HTERT RPE-1 (cell line): Measurements from ENCODE around the gene ANKRD42.

ENCODE experiments used
- in situ Hi-C: fragments of 300-500 bp; cut with MboI; formaldehyde crosslinking; loops from 4 replicates; pipeline ENCODE4 v1.14.3; 2020; ENCODE audit warnings: low sequenced_read_pairs

ANKRD42 gene

DNA sequence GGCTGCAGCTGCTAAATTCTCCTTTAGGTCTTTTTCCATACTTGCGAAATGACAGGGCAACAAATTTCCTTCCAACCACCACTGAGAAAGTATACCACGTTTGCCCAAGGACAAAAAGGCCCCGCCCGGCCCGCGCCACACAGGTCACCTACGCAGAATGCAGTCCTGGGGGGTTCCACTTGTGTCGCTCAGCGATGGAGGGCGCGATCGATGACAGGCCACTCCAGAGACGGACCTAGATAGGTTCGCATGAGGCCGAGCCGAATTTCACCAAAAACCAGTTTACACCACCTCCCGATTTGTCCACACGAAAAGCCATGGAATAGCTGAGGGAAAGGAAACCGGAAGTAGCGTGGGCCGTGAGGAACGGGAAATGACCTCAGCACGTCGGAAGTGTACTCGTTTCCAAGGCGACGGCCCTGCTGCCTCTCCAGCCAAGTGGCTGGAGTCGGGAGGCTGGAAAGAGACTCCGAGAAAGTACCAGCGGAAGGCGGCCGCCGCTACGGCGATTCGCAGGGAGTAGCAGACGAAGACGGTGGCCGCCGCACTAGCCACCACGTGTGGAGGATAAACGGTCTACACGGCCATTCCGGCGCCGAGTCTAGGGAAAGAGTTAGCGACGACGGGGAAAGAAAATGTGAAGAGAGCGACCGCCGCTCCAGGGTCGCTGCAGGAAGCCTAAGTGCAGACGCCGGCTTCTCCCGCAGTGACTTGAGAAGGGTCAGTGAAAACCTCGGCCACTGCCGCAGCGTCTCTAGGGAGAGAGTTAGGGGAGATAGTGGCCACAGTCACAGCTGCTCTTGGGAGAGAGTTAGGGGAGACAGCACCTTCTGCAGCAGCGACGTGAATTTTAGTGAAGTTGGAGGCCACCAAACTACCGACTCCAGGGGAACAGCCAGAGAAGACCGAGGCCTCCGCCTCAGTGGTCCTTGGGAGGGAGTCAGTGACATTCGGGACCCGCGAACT lies at the start of gene ANKRD42:
Gene ANKRD42 (plus strand): TSS at position 398 of the 966 bp plus-strand sequence. CDS start 959 bp downstream, outside the sequence.
- in situ Hi-C loops = no loop called here

DNA sequence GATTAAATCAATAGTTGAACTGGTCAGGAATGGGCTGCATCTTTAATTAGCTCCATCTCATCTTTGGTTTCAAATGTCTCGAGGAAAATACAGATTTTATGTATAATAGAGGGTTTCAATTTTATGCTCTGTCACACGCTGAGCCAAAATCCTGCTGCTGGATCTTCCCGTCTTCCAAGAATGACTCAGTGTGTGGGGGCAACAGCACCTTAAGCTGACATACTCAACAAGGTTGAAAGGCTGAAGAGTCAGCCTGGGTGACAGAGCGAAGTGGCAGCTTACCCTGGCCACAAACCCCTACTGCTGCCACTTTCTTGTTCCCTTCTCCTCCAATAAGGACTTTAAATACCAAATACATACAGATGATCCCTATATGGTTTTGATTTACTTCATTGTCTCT lies 45.6 kb upstream of the ANKRD42 start:
- in situ Hi-C loops = no loop called here

DNA sequence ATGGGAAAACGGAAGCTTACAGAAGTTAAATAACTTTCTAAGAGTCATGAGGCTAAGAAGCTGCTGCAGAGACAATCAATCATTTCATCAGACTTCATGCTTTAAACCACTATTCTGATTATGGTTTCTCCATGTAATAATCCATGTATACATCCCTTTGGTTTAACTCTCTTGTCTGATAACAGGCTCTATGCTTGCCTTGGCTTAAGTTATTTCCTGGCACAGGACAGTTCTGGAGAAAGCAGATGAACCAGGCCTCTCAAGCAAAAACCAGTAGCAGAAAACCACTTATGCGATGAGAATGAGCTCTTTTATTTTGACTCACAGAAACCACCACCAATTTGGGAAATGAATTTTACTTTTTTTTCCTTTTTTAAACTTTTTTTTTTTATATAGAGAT lies 43.1 kb upstream of the ANKRD42 start:
- in situ Hi-C loops = no loop called here

DNA sequence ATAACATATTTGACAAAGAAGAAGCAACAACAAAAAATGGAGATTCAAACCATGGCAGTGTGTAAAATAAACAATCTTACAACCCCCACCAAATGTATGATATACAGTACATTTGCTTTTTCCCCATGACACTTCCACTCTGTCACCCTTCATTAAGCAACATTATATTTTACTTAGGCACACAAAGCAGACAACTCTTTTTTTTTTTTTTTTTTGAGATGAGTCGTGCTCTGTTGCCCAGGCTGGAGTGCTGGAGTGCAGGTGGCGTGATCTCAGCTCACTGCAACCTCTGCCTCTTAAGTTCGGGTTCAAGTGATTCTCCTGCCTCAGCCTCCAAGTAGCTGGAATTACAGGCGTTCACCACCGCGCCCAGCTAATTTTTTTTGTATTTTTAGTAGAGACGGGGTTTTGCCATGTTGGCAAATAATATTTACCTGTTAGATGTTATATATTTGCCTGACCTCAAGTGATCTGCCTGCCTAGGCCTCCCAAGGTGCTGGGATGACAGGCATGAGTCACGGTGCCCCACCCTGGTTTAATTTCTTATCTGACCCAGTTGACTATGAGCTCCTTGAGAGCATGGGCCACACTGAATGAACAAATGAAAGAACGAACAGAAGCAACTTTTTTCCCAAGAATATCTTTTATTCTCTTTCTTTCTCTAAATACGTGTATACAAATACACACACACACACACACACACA lies 42.1 kb upstream of the ANKRD42 start:
- in situ Hi-C loops = no loop called here

DNA sequence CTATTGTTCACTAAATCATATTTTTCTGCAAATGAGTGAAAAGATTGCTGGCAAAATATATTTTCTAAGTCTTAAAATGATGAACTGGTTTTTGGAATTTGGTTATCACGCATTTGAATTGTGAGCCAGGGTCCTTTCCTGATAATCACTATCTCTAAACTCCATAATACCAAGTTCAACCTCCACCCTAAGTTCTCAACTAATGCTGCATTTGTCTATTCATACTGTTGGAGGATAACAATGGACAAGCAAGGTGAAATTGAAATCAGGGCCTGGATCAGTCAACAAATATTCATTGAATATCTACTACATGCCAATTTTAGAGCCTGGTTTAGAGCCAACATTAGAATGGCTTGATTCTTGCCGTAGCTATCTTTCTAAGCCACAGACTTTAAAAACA lies 41.2 kb upstream of the ANKRD42 start:
- in situ Hi-C loops = no loop called here

DNA sequence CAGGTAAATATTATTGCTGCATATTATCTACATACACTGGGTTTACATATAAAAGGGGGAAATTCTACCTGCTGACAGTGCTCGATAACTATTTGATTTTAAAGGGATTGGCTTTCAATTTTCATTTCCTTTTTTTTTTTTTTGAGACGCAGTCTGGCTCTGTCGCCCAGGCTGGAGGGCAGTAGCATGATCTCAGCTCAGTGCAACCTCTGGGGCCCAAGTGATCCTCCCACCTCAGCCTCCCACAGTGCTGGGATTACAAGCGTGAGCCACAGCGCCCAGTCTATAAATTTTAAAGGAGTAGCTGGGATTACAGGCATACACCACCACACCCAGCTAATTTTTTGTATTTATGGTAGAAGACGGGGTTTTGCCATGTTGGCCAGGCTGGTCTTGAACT lies 39.7 kb upstream of the ANKRD42 start:
- in situ Hi-C loops = no loop called here

DNA sequence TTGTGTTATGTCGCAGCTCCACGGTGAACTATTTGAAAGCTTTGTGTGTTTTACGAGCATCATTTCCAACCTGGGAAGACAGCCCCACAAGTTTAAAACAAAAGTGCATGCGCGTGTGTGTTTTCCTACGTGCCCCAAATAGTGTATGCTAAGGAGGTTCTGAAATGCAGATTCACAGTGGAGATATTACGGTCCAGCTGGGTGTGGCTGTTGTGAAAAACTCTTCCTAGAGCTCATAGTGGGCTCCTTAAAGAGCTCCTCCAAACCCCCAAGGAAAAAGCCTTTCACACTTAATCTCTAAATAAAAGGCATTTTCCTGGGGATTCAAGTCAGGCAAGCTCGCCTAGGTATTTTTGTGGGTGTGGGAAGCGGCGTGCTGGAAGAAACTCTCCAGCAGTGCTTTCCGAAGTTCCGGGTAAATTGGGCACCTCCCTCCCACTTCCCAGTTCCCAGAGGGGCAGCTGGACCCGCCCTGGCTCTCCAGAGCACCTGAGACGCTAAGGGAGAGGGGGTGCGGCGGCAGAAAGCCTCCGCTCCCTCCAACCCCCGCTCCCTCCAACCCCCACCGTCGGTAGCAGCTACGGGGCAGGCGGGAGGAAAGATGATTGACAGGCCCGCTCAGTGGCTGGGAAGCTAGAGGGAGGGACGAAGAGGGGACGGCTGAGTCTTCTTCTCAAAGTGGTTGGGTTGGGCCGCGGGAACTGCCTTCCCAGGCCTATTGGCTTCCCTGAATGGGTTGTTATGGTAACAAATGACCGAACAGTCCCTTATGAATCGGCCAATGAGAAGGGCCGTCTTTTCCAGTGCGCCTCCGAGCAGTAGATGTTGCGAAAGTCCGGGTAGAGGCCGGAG lies 37.1 kb upstream of the ANKRD42 start:
- in situ Hi-C loops = no loop called here

DNA sequence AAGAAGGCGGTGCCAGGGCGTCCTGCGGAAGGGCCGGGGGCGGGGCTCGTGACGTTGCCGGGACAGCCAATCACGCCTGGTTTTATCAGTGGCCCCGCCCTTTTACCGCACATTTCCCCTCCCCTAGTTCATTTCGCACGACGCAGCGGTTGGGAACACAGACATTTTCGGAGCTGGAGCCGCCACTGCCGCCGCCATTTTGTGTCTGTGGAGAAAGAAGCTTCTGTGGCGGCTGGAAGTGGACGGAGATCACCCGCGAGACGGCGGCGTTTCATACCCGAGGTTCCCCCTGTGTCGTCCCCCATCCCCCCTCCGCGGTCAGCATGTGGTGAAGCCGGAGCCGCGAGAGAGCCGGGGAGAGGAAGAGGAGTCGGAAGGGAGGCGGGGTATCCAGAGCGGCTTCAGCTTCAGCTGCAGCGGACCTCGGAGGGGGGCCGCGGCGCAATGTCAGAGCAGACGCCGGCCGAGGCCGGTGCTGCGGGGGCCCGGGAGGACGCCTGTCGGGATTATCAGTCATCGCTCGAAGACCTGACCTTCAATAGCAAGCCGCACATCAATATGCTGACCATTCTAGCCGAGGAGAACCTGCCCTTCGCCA lies 36.4 kb upstream of the ANKRD42 start, which contains the start of gene PCF11:
Gene PCF11 (plus strand): TSS at position 136 of the 598 bp plus-strand sequence. CDS start 309 bp downstream, at position 445.
- in situ Hi-C loops = no loop called here

DNA sequence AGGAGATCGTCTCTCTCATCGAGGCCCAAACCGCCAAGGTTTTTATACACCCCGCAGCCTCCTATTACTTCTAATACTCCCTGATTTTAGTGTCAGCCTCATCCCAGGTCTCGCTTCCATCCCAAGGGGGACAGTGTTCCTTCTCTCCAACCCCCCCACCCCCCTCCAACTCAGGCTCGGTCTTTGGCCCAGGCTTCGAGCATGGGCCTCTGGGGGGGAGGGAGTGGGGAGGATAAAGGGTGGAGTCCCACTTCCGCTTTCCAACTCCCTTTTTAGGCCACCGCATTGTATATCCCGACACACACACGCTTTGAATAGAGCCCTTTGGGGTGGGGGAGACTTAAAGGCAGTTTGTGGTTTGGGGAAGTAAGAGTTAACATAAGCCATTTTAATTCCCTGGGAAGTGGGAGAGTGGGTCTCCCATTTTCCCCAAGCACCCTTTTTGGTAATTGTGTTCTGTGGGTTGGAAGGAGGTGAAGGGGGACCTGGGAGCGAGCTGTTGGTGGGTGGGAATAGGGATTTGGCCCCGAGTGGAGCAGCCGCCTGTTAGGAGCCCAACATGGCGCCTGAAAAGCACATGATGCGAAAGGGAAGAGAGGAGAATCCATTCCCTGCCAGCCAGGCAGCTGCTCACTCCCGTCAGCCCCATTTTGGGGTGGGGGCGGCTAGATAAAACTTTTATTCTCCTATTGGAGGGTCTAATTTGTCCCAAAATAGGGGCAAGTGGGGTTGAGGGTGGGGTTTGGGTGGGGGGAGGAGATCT lies 35.7 kb upstream of the ANKRD42 start:
- in situ Hi-C loops = no loop called here

DNA sequence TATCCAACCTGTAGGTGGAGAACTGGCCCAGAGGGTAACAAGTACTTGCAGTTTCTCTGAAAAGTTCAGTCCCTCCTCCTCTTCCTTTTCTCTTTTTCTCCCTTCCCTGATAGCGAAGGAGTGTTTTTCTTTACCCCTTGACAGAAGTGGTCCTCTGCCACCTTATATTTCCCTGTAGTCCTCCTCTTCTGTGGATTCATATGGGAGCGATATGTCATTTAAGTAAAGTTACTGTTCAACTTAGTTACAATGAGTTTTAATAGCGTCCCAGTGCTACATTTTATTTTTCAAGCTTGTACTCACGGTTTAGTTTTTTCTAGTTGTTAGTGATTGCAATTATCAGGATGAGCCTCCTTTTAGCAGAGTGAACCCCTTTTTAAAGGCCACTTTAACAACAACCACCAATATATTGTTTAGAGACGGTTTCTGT lies 35.1 kb upstream of the ANKRD42 start:
- in situ Hi-C loops = no loop called here

DNA sequence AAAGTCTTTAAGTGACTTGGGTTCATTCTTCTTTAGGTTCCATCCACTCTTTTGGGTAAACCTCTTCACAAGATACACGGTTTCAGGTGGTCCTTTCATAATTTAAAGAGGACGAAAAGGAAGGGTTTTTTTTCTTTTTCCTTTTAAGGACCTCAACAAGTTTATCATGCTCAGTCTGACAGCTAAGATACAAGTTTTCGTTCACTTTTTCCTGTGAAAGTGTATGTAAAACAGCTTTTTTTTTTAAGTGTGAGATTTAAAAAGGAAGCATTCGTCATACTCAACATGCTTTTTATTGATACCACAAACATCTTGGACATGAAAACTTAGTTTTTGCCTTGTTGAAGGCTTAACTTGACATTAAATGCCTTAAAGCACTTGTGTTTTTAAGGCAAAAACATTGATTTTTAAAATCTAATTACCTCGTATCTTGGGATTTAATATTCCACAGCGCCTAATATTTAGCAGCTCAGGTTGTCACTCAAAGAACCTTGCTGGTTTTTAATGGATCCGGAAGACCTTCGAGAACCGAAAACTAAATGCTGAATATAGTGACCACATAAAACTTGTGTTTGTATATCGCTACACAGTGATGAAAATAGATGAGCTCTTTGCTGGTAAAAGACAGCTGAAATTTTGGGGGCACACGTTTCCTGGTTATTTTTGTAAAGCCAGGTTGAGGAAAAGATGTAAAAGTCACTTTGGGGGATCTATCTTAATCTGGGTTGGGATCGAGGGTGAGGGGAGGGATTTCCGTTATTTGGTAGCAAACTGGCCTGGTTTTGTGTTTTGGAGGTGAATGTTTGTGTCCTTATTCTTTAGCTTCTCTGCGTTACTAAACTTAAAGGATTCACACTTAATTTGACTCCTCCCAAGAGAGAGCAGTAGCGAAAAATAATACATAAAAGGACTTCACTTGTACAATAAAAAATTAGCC lies 34.3 kb upstream of the ANKRD42 start:
- in situ Hi-C loops = no loop called here

DNA sequence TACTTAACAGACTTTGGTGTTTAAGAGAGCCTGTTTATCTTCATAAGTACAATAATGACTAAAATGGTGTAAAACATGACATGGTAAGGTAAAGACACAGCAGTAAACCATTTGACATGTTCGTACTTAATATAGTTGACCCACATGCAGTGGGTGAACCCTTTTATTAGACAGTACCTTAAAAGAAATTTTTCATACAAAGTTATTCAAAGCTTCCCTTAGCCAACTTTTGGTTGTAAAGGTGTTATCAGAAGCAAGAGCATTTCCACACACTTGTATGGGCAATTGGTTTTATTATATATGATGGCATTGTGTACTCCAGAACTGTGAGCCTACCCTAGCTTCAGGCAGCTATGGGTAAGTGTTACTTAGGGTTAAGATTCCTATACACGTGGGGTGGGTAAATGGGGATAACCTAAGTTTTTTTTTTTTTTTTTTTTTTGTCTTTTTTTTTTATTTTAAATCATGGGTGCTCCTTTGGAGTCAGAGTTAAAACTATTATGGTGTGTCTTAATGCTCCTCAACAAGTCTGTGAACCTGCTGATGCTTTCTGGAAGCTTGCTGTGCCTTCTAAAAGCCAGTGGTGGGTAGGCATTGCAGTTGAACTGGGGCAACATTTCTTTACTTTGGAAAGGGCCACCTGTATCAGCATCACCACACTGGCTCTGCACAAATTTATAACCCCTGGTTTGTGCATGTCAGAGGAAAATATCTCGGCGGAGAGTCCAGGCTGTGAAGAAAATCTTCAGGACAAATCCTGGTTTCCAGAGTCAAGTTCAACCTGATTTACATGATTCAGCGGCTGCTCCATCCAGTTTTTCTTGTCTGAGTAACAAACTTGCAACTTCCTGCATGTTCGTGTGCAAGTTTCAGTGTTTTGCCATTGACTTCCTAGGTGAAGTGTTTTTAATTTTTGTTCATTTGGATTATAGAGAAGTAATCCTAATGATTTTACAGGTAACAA lies 33.3 kb upstream of the ANKRD42 start:
- in situ Hi-C loops = no loop called here

DNA sequence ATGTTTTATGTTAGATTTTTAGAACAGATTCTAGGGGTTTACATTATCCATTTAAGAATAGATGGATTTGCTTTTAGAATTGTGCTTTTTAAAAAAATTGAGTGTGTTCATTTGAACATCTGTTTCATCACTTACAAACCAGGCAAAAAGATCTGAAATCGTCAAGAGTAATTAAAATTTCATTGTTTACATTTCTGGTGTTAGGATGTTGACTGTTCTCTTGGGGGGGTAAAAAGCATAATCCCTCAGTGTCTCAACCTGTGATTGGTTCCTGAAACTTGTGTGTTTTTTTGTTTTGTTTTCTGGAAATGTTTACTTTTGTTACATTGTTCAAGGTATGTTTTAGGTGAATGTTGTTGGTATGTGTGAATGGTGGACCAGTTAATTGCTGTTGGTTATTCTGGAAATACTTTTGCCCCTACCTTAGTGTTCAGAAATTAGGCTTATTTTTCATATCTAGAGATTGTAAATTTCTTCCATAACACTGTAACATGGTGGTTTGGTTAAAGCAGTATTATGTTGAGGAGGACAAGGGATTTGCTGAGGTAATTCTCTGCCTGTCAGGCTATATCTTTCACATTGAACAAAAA lies 31.8 kb upstream of the ANKRD42 start:
- in situ Hi-C loops = no loop called here

DNA sequence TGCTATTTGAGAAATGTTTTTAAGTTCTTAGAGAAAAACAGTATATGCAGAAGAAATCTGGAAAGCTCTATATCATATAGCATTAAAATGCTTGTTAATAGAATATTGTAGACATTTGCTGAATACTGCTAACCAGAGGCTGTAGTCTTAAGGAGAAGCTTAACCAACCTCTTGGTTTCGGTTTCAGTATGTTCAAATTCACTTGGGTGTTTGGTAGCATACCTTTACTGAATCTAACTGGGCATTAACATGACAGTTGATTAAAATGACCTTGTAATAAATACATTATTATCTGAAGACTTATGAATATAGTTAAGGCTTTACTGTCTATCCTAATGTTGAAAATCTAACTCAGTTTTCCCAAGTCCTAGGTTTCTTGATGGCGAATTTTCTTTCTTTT lies 31.1 kb upstream of the ANKRD42 start:
- in situ Hi-C loops = no loop called here

DNA sequence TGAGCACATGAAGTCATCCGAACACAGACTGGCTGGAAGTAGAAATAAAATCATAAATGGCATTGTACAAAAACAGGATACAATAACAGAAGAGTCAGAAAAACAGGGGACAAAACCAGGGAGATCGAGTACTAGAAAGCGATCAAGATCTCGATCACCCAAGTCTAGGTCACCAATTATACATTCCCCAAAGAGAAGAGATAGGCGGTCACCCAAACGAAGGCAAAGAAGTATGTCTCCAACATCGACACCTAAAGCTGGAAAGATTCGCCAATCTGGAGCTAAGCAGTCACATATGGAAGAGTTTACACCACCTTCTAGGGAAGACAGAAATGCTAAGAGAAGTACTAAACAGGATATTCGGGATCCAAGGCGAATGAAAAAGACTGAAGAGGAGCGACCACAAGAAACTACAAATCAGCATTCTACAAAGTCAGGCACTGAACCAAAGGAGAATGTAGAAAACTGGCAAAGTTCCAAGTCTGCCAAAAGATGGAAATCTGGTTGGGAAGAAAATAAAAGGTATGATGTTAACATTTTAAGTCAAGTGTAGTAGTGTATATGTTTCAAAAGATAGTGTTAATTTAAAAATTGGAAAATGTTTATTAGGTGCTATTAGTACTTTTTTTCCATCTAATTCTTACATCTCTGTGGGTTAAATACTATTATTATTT lies 27.2 kb upstream of the ANKRD42 start:
- in situ Hi-C loops = no loop called here

DNA sequence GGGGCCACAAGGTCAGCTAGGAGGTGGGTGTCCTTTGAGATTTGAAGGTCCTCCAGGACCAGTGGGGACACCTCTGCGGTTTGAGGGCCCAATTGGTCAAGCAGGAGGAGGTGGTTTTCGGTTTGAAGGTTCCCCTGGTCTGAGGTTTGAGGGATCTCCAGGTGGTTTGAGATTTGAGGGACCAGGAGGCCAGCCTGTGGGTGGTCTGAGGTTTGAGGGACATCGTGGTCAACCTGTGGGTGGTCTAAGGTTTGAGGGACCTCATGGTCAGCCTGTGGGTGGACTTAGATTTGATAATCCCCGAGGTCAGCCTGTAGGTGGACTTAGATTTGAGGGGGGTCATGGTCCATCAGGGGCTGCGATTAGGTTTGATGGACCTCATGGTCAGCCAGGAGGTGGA lies 24.8 kb upstream of the ANKRD42 start:
- in situ Hi-C loops = no loop called here

DNA sequence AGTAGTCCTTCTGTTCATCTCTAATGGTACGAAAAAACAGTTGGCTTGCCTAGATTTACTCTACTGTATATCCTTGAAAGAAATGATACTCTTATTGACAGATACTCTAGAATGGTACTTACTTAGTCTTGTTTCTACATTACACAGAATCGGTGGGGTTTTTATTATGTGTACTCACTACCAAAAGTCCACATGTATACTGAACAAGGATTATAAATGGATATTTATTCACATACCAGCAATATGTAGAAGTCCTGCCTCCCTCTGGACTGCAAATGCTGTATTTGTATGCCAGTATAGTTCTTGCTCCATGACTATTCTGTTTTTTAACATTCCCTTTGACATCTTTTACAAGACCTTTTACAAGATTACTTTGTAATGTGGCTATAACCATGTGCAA lies 22.6 kb upstream of the ANKRD42 start:
- in situ Hi-C loops = no loop called here
